Measurements from ENCODE around the gene NUPR1.

DNA sequence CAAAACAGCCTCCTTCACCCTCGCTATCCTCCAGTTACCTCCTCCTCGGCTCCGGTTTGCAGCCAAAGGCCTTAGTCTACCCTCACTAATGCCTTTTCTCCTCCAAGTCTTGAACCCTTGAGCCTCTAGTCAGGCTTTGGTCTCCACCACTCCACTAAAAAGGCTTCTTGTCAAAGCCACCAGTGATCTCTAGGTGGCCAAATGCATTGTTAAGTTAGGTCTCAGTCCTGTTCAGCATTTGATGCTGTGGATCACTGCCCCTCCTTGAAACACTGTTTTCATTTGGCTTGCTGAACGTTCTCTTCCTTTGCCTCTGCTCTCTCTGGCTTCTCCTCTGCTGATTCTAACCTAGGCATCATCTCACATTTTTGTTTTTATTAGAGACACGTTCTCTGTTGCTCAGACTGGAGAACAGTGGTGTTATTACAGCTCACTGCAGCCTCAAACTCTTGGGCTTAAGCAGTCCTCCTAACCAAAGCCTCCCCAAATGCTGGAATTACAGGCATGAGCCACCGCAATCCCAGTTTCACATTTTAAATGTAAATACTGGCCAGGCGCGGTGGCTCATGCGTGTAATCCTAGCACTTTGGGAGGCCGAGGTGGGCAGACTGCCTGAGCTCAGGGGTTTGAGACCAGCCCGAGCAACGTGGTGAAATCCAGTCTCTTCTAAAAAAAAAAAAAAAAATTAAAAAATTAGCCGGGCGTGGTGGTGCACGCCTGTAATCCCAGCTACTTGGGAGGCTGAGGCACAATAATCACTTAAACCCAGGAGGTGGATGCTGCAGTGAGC is 16.1 kb upstream of the NUPR1 start:
- TF ChIP-seq POLR2AphosphoS5 (IDR thresholded peaks at IDR 0.05) (no peak), EP300 (IDR thresholded peaks at IDR 0.05) (no peak), POLR2A (IDR thresholded peaks at IDR 0.05) (no peak)
- TF ChIP-seq, protein P1, sequence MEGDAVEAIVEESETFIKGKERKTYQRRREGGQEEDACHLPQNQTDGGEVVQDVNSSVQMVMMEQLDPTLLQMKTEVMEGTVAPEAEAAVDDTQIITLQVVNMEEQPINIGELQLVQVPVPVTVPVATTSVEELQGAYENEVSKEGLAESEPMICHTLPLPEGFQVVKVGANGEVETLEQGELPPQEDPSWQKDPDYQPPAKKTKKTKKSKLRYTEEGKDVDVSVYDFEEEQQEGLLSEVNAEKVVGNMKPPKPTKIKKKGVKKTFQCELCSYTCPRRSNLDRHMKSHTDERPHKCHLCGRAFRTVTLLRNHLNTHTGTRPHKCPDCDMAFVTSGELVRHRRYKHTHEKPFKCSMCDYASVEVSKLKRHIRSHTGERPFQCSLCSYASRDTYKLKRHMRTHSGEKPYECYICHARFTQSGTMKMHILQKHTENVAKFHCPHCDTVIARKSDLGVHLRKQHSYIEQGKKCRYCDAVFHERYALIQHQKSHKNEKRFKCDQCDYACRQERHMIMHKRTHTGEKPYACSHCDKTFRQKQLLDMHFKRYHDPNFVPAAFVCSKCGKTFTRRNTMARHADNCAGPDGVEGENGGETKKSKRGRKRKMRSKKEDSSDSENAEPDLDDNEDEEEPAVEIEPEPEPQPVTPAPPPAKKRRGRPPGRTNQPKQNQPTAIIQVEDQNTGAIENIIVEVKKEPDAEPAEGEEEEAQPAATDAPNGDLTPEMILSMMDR (IDR thresholded peaks at IDR 0.05): no peak
